ENCODE data around the gene TTC34. TPM values are rescaled to one million over a fixed set of nuclear protein-coding genes. Genes with fewer than 3 reads are reported as not detected.

TTC34 gene
- total RNA-seq, 4 donors from 2014 or later, result 0.17 to 0.75 (median 0.27) TPM

- TF ChIP-seq, protein P1, sequence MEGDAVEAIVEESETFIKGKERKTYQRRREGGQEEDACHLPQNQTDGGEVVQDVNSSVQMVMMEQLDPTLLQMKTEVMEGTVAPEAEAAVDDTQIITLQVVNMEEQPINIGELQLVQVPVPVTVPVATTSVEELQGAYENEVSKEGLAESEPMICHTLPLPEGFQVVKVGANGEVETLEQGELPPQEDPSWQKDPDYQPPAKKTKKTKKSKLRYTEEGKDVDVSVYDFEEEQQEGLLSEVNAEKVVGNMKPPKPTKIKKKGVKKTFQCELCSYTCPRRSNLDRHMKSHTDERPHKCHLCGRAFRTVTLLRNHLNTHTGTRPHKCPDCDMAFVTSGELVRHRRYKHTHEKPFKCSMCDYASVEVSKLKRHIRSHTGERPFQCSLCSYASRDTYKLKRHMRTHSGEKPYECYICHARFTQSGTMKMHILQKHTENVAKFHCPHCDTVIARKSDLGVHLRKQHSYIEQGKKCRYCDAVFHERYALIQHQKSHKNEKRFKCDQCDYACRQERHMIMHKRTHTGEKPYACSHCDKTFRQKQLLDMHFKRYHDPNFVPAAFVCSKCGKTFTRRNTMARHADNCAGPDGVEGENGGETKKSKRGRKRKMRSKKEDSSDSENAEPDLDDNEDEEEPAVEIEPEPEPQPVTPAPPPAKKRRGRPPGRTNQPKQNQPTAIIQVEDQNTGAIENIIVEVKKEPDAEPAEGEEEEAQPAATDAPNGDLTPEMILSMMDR (IDR thresholded peaks at IDR 0.05; ENCODE audit: low read depth), result no peak
These were observed 199.1 kb downstream of the TTC34 start for GRCh38 chr1:2602311-2602835.

GRCh38 chr1:2601721-2602303 lies 199.7 kb downstream of the TTC34 start:
- TF ChIP-seq, protein P1 (IDR thresholded peaks at IDR 0.05; ENCODE audit: low read depth), result no peak

DNA sequence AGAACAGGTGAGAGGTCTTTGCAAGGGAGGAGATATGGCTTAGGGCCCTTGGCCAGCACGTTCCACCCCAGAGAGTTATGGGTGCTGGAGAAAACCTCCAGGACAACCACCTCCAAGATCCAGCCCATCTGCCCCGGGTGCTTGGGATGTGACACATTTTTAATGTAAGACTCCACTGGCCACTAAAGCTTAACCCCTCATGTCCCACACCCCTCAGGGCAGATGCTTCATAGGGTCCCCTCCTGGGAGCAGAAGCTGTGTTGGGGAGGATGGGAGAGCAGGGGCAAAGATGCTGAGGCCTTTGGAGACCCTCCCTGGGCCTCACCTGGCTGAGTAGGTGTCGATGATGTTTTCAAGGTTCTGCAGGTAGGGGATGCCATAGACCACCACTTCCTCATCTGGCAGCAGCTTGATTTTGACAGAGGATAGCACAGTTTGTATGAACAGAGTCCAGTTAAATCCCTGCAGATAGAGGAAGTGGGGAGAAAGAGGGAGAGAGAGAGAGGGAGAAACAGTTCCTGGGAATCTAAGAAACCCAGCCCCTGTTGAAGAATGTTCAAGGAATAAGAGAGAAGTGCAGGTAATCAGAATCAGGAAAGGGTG lies 203.1 kb downstream of the TTC34 start:
- TF ChIP-seq, protein P1 (IDR thresholded peaks at IDR 0.05; ENCODE audit: low read depth), result no peak

DNA sequence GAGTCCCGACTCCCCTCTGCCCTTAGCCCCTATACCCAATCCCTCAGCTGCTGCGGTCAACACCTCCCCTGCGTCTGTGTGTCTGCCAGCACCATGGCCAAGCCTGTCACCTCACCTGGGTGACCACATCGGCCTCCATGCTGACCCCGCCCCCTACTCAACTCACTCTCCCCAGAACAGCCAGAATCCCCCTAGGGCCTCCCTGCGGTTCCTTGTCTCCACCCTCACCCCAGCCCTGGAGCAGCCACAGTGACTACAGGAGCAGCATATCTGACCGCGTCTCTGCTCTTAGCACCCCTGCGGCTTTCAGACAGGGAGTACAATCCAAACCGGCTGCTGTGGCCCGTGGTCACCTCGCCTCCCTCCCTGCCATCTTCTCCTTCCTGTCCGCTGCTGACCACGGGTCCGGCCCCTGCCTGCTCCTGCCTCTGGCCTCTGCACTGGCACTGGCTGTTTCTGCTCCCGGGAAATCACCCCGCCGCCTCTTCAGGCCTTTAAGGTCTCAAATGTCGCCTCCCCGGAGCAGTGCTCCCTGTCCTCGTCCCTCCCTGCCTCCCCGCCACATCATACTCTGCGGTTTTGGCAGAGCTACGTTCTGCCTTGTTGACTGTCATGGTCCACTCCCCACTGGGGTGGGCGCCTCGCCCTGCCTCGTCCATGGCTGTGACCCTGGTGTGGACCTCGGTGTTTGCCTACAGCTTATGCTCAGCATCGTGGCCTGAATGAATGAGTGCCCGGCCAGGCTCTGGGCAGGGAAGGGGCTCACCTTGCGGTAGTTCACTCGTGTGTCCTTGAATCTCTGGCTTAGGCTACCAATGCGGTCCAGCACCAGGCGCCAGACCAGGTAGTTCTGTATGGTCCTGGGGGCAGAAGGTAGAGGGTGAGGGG lies 203.8 kb downstream of the TTC34 start:
- TF ChIP-seq, protein P1 (IDR thresholded peaks at IDR 0.05; ENCODE audit: low read depth), result no peak

DNA sequence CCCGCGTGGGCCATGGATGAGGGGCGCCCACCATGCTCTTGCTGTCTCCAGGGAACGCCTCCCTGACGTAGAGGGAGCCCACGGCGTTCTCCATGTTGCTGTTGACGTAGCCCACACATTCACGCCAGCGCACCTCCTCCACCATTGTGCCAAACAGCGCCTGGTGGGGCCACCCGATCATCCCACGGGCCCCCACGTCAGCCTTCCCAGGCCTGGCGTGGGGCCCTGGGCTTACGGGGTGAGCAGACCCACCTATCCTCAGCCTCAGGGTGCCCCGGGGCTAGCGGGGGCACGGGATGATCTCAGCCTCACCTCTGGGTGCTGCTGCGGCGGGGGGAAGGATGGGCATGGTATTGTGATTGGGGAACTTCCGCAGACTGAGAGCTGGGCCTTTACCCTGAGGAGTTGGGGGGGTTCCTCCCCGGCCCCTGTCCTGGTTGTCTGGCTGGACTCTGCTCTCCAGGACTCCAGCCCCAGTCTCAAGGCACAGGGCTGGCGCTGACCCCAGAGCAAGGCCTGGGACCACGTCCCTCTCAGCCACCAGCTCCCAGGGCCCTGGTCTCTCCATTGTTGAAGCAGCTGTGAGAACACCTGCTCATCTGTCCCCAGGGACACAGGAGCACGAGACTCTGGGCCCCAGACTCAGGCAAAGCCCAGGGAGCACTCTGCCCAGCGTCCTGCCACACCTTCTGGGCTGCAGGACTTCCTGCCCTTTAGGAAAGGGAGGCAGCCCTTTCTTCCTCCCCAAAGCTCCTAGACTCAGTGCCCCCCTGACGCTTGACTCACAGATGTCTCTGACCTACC lies 204.8 kb downstream of the TTC34 start:
- TF ChIP-seq, protein P1 (IDR thresholded peaks at IDR 0.05; ENCODE audit: low read depth), result no peak

GRCh38 chr1:2595812-2596529 lies 205.5 kb downstream of the TTC34 start:
- TF ChIP-seq, protein P1 (IDR thresholded peaks at IDR 0.05; ENCODE audit: low read depth), result no peak

Measured in subcutaneous adipose tissue (tissue), 4 donors.